GM18505 (cell line): ENCODE results near the gene CDH13.

Experiments used
- ATAC-seq: cut with Tn5 transposase; IDR thresholded peaks from one replicate; pipeline ENCODE4 v1.9.1; 2021; ENCODE audit not compliant: unreplicated experiment
- POLR2A ChIP-seq: IDR thresholded peaks from 4 replicates; pipeline ENCODE4 v1.6.1; 2011; ENCODE audit warnings: borderline replicate concordance; ENCODE audit not compliant: insufficient read depth, insufficient read length; ENCODE audit errors: extremely low read depth

Gene CDH13

DNA sequence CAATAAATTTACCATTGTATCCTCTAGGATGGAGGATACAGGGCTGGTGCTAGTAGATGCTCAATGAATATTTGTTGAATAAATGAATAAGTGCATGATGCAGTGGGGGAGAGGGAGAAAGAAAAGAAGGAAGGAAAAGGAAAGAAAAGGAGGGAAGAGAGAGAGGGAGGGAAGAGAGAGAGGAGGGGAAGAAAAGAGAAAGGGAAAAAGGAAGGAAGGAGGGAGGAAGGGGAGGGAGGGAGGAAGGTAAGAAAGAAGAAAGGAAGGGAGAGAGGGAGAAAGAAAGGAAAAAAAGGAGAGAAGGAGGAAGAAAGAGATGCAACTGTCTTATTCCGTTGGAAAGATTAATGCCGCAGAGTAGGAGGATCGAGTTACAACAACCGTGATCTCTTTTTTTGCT is 1211.4 kb downstream of the CDH13 start:
- ATAC-seq, result no peak
- TF ChIP-seq POLR2A, result no peak

DNA sequence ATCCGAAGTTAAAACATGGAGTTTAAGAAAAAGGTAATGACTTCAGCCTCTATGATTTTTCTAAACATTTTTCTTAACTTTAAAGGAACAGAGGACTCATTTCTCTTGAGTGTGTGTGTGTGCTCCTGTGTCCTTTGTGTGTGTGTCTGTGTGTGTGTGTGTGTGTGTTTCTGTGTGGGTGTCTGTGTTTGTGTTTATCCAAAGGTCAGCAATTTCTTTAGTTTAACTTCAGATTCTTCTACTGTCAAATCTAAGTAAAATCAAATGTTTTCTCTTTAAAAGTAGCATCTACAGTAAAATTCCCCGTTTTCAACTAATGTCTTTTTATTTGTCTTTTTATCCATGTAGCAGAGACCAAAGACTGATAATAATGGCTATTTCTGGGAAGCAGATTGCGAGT is 1212.8 kb downstream of the CDH13 start:
- TF ChIP-seq POLR2A, result no peak
- no peak for ATAC-seq

DNA sequence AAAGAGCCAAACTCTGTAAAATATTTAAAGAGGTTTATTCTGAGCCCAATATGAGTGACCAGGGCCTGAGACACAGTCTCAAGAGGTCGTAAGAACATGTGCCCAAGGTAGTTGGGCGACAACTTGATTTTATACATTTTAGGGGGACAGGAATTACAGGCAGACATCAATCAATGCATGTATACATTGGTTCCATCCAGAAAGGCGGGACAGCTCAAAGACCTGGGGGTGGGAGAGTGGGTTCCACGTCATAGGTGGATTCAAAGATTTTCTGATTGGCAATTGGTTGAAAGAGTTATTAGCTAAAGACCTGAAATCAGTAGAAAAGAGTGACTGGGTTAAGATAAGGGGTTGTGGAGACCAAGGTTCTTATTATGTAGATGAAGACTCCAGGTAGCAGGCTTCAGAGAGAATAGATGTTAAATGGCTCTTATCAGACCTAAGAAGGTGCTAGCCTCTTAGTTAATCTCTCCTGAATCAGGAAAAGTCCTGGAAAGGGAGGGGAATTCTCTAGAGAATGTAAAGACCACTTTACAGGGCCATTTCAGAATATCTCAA is 1213.4 kb downstream of the CDH13 start:
- no peak for ATAC-seq
- TF ChIP-seq POLR2A, result no peak

DNA sequence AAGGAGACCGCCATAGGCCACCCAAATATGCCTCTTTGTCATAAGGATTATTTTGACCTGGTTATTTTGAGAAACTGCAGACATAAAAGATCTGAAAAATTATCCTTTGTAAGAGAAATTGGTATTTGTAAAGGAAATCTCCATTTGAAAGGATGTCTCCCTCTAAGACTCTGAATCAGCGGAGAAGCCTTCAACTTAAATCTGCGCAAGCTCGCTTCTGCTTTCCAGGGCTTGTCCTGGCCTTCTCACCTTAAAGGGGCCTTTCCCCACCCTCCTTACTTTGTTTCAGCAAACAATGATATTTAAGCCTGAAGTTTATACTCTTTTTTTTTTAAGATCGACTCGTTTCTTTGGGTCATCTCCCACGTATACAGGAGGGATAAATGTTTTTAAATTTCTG is 1215.5 kb downstream of the CDH13 start:
- ATAC-seq, result no peak
- TF ChIP-seq POLR2A, result no peak

DNA sequence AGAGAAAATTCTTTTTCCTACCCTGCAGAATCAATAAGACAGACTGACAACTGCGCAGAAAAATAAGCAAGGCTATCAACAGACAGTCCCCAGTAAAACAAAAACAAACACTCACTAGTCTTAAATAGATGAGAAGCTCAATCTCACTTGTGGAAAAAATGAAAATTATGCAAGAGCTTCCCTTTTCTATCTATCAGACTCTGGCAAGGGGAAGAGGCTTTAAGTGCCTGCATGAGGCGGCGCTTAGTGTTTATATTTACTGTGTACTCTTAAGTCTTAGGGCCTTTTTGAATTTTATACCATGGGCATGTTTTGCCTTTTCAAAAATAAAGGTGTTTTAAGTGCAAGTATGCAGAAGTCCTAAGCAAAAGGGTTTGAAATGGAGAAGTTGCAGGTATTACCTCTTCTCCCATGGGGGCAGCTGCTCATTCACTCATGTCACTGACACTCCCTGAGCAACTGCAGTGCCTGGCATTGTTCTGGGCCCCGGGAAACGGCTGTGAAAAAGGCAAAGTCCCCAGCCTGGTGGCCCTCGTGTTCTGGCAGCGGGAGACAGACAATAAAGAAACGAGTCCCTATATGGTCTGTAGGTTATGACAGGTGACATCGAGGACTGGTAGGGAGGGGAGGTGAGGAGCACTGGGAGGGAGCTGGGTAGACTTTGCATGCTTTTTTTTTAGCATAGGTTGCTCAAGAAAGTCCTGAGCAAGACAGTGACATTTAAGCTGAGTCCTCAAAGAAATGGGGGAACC is 1216.2 kb downstream of the CDH13 start:
- no peak for ATAC-seq
- no peak for TF ChIP-seq POLR2A

DNA sequence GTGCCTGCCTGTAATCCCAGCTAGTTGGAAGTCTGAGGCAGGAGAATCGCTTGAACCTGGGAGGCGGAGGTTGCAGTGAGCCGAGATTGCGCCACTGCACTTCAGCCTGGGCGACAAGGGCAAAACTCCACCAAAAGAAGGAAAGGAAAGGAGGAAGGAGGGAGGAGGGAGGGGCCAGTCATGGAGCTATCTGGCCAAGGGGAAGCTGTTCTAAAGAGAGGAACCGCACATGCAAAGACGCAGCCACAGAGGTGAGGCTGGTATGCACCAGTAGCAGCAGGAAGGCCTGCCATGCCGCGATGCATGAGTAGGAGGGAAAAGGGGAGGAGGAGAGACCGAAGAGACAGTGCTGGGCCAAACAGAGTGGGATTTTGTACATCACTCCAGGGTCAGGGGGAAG is 1216.9 kb downstream of the CDH13 start:
- ATAC-seq, result no peak
- no peak for TF ChIP-seq POLR2A

DNA sequence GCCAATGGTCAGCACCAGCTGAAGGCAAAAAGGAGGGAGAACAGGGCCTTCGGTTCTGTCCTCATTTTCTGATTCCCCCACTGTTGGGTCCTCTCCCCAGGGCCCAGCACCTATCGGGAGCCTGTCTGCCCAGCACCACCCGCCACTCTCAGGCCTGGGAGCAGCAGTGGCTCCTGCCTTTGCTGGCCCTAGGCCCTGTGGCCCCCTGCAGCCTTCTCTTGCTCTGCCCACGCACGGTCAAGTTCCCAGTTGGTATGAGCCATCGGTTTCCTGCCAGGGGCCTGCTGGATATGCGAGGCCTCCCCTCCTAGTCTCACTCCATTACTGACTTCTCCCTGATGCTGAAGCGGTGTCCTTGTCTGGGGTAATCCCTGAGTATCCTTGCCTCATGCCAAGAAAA is 1218.5 kb downstream of the CDH13 start:
- no peak for TF ChIP-seq POLR2A
- no peak for ATAC-seq

DNA sequence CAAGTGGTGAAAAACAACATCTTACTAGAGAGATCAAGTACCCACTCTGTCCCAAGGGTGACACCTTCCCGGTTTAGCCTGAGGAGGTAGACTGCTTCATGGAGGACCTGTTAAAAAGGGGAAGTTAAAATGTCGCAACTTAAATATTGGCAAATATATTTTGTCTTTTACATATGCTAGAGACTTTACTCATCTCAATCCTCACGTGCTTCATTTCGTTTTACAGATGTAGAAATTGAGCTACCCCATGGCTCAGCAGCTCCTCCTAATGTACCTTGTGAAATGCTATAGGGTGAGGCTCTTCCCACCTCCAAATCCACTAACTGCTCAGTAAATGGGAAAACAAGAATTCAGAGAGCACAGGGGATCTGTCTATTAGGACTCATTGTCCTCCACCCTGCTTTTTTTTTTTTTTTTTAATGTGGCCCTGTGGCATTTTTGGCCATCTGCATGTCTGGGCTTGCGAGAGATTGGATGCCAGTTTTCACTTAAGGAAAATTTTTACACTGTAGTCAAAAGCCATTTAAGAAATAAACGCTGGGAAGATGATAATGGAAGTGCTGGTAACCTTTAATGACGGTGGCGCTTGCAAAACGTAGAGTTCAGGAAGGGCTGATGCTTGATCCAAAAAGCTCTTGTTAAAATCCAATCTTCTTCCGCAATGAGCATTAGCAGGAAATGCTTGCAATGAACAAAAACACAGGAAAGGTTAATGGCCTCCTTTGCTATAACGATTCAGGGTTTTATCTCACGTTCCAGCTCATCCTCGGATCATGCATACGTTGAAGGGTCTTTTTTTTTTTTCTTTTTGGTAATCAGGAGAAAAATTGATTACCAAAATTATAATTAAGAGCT is 1220.8 kb downstream of the CDH13 start:
- TF ChIP-seq POLR2A, result no peak
- no peak for ATAC-seq

DNA sequence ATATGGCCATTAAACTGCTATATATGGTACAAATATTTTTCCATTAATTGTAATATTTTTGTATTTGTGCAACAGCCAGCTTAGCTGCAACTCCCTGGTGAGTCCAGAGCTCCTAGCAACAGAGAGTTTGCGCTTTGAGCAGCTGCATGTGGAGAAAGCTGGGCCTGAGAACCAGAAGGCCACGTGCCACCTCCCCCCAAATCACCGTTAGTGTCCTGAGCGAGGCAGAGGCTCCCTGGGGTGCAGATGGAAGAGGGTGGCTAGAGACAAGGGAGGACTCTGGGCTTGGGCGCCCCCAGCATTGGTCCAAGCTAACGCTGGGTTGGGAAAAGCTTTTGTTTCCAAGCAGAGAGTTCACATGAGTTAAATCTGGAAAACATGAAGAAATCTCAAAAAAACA is 1222.7 kb downstream of the CDH13 start:
- no peak for TF ChIP-seq POLR2A
- ATAC-seq, result no peak
